K562 (cell line): ENCODE measurements around the gene ZC3H10. TPM values are rescaled to one million over a fixed set of nuclear protein-coding genes. Genes with fewer than 3 reads are reported as not detected.

Experiments
- ATAC-seq: fragments of 200-7000 bp; cut with Tn5 transposase; 3 replicates; pipeline ENCODE4 v1.9.1; 2020; ENCODE audit warnings: moderate library complexity
- BruUV-seq: library from RNA; stranded (reverse); fragments of 400-500 nt; replicated peaks from 2 replicates; lab custom pipeline; 2021; lab: Mats Ljungman, UMichigan
- CTCF ChIA-PET: fragments of 300-600 bp; formaldehyde crosslinking; extraction: SDS; loops from one replicate; lab custom pipeline; 2021; ENCODE audit warnings: low intra/inter-chr PET ratio; lab: Yijun Ruan, JAX
- POLR2A ChIA-PET: fragments of 300-600, 350-650 bp; sonication (Branson Sonifier 250); formaldehyde crosslinking; extraction: SDS; loops from one replicate; lab custom pipeline; 2021; ENCODE audit warnings: antibody characterized with exemption, inconsistent platforms; lab: Yijun Ruan, JAX
- DNase-seq, 4 experiments: peaks; one replicate each; pipeline versions ENCODE4 v3.0.0 to v3.0.0-alpha.2; 2011 to 2018; ENCODE audit warnings: low spot score in 3 of 4, mixed read lengths in 3 of 4; ENCODE audit errors: extremely low read depth in 1 of 4
- FAIRE-seq: peaks from 2 replicates; lab custom pipeline; 2011; peaks lifted over from hg19 to GRCh38; lab: Jason Lieb, UNC
- H2AFZ ChIP-seq: 2 replicates; pipeline ENCODE4 v1.6.0; 2011; ENCODE audit warnings: low read depth, low read length, control low read depth, inconsistent platforms
- H3K27ac ChIP-seq: fragments of 200-600 bp; 3 replicates; pipeline ENCODE4 v1.8.0; 2011; ENCODE audit warnings: low read depth, mild to moderate bottlenecking, control low read depth, inconsistent platforms, low read length, moderate library complexity, mixed read lengths; ENCODE audit errors: extremely low read depth
- H3K27me3 ChIP-seq, 2 experiments: fragments of 300-600 bp in 1 of 2; 2 replicates in 1 of 2; 3 replicates in 1 of 2; pipeline versions ENCODE4 v1.6.0 to v1.8.0; 2011; ENCODE audit warnings: inconsistent platforms in 2 of 2, low read length in 2 of 2, mild to moderate bottlenecking in 1 of 2, mixed read lengths in 1 of 2, moderate library complexity in 1 of 2; ENCODE audit not compliant: control insufficient read depth in 2 of 2, insufficient read depth in 2 of 2
- H3K36me3 ChIP-seq: fragments of 300-600 bp; 3 replicates; pipeline ENCODE4 v1.8.0; 2011; ENCODE audit warnings: mild to moderate bottlenecking, low read length, inconsistent platforms; ENCODE audit not compliant: control insufficient read depth, insufficient read depth
- H3K4me1 ChIP-seq, 2 experiments: fragments of 200-600 bp in 1 of 2; replicated peaks in 1 of 2; 2 replicates in 1 of 2; 3 replicates in 1 of 2; pipeline versions ENCODE4 v1.5.1 to v1.8.0; 2011; ENCODE audit warnings: inconsistent platforms in 2 of 2, low read length in 2 of 2, mild to moderate bottlenecking in 1 of 2, mixed read lengths in 1 of 2, moderate library complexity in 1 of 2; ENCODE audit not compliant: control insufficient read depth in 2 of 2, insufficient read depth in 2 of 2
- H3K4me2 ChIP-seq: 2 replicates; pipeline ENCODE4 v1.6.1; 2011; ENCODE audit warnings: low read length, control low read depth, inconsistent platforms, mixed read lengths; ENCODE audit not compliant: insufficient read depth
- H3K4me3 ChIP-seq: fragments of 200-600 bp; sonication (generic), shearing (Covaris generic); 2 replicates; pipeline ENCODE4 v1.5.1; 2016; ENCODE audit warnings: control low read depth, inconsistent platforms
- H3K79me2 ChIP-seq: fragments of 200-600 bp; 3 replicates; pipeline ENCODE4 v1.8.0; 2011; ENCODE audit warnings: low read length, inconsistent platforms; ENCODE audit not compliant: control insufficient read depth, insufficient read depth
- H3K9ac ChIP-seq, 2 experiments: 2 replicates each; pipeline versions ENCODE4 v1.6.0 to v1.6.1; 2011; ENCODE audit warnings: low read depth in 2 of 2, low read length in 2 of 2, control low read depth in 1 of 2, inconsistent platforms in 1 of 2, mild to moderate bottlenecking in 1 of 2, mixed read lengths in 1 of 2; ENCODE audit not compliant: insufficient read depth in 1 of 2
- H3K9me1 ChIP-seq: one replicate; pipeline ENCODE4 v1.6.0; 2011; ENCODE audit warnings: inconsistent platforms, mild to moderate bottlenecking, low read length, moderate library complexity; ENCODE audit not compliant: control insufficient read depth, insufficient read depth
- H3K9me3 ChIP-seq: replicated peaks from 2 replicates; pipeline ENCODE4 v1.5.1; 2011; ENCODE audit warnings: low read depth, low read length, inconsistent platforms; ENCODE audit not compliant: control insufficient read depth, insufficient read depth
- H4K20me1 ChIP-seq: replicated peaks from 2 replicates; pipeline ENCODE4 v1.6.1; 2011; ENCODE audit warnings: low read length, inconsistent platforms, mixed read lengths; ENCODE audit not compliant: control insufficient read depth, insufficient read depth
- ATF4 ChIP-seq: fragments of 450-650 bp; formaldehyde crosslinking; IDR thresholded peaks from 2 replicates; pipeline ENCODE4 v1.4.0; 2022; ENCODE audit warnings: mild to moderate bottlenecking, moderate library complexity
- HNRNPL ChIP-seq: fragments of 200-400 bp; formaldehyde crosslinking; IDR thresholded peaks from 2 replicates; pipeline ENCODE4 v1.6.1; 2017; ENCODE audit warnings: low read depth, mild to moderate bottlenecking, low read length
- KDM2B ChIP-seq: fragments of 250-450 bp; sonication (Bioruptor Pico); IDR thresholded peaks from 2 replicates; pipeline ENCODE4 v1.8.0; 2021; ENCODE audit warnings: mild to moderate bottlenecking, moderate library complexity
- LARP7 ChIP-seq: fragments of 450-650 bp; IDR thresholded peaks from 2 replicates; pipeline ENCODE4 v1.6.1; 2016
- POLR2G ChIP-seq: fragments of 200-400 bp; formaldehyde crosslinking; IDR thresholded peaks from 2 replicates; pipeline ENCODE4 v1.6.1; 2017; ENCODE audit warnings: low read depth, mild to moderate bottlenecking, antibody characterized with exemption, low read length, moderate library complexity
- ZC3H8 ChIP-seq: fragments of 450-650 bp; IDR thresholded peaks from 2 replicates; pipeline ENCODE4 v1.6.1; 2017
- ZNF24 ChIP-seq: fragments of 450-650 bp; IDR thresholded peaks from 2 replicates; pipeline ENCODE4 v1.6.1; 2016
- ZNF280B ChIP-seq: fragments of 250-450 bp; sonication (Bioruptor Pico); IDR thresholded peaks from 2 replicates; pipeline ENCODE4 v1.5.1; 2021; ENCODE audit warnings: mild to moderate bottlenecking
- ZNF316 ChIP-seq: fragments of 450-650 bp; IDR thresholded peaks from 2 replicates; pipeline ENCODE4 v1.6.1; 2016
- ZNF740 ChIP-seq, 3 experiments: fragments of 200-800 bp in 1 of 3; sonication (Bioruptor generic) in 1 of 3; sonication (generic) in 1 of 3; formaldehyde crosslinking in 1 of 3; IDR thresholded peaks; 2 replicates each; pipeline versions ENCODE4 v1.6.1 to v1.8.0; 2016 to 2022; ENCODE audit warnings: mild to moderate bottlenecking in 2 of 3, missing compliant biosample characterization in 2 of 3, missing genetic modification characterization in 2 of 3, missing genetic modification reagents in 1 of 3
- WGBS: fragments of 100-300 bp; shearing (Covaris generic); methylation state at CpG from one replicate; pipeline ENCODE4 v1.1.6; 2016; ENCODE audit warnings: low coverage, mixed read lengths; ENCODE audit not compliant: insufficient coverage; ENCODE audit errors: missing lambda C conversion rate; 5-methylcytosine and 5-hydroxymethylcytosine counted together
- in situ Hi-C: fragments of 300-500 bp; cut with MboI; formaldehyde crosslinking; loops from 4 replicates; pipeline ENCODE4 v1.15.0; 2018; ENCODE audit warnings: inconsistent platforms, mixed read lengths
- intact Hi-C: fragments of 100-400 bp; cut with micrococcal nuclease; formaldehyde crosslinking; loops from 2 replicates; pipeline ENCODE4 v1.14.2; 2022
- polyA plus RNA-seq, 8 experiments: library from polyadenylated mRNA; depleted of rRNA in 4 of 8; stranded (reverse) in 5 of 8; unstranded in 3 of 8; fragments of >200 nt; fragmentation: Nextera tagmentation in 2 of 8; fragmentation: Illumina TruSeq in 1 of 8; extraction: Ambion mirVana in 2 of 8; extraction: Trizol in 1 of 8; gene quantifications; 2 replicates each; pipeline versions ENCODE4 v1.2.1 to v1.2.3, GENCODE V29; 2011 to 2014; ENCODE audit warnings: inconsistent platforms in 1 of 8, missing spikeins in 1 of 8
- total RNA-seq, 7 experiments: library from RNA; depleted of rRNA in 6 of 7; stranded (reverse); fragments of >200 nt in 6 of 7; fragmentation: Illumina TruSeq in 2 of 7; extraction: Trizol in 2 of 7; gene quantifications; 2 replicates each; pipeline versions ENCODE4 v1.2.1 to v1.2.3, GENCODE V29; 2011 to 2021; ENCODE audit warnings: low replicate concordance in 1 of 7

The ZC3H10 gene
- total and polyA plus RNA-seq, 9 of the 15 experiments (the other 6 are each of a cell fraction or from before 2014, with no cell fraction given) = 0.31 to 4.1 (median 1.6) TPM

GRCh38 chr12:56134897-56135296 is 16.8 kb downstream of the ZC3H10 start:
- Histone ChIP-seq H3K9me3 (no peaks in the 10 kb centered on the region), H3K4me2 (no peak overlapping the region), H3K9ac (no peak overlapping the region), H2AFZ (no peak overlapping the region), H3K27me3 (no peaks in the 10 kb centered on the region), H3K36me3 (peaks cover 96% of the 10 kb centered on the region), H3K27ac (no peak overlapping the region), H4K20me1 (no peaks in the 10 kb centered on the region; the same call in none of the 2 replicates), H3K9me1 (peaks cover 6% of the 10 kb centered on the region), H3K79me2 (peaks cover 34% of the 10 kb centered on the region), H3K4me1 (peaks cover 6 to 8% of the 10 kb centered on the region in 2 experiments; a peak in 3 of 5 replicates), H3K4me3 (no peak overlapping the region)
- DNase-seq (no peak), FAIRE-seq (no peak), ATAC-seq (no peak)
- ChIA-PET CTCF (no interaction called here), POLR2A (interaction anchor here (0.9 to 1.6 kb wide), 2 partner anchors 9 to 14 kb away, joined by 3 to 6 read pairs; no protein-coding TSS in a partner anchor)
- intact Hi-C loops (no loop called here), in situ Hi-C loops (no loop called here)
- no TSS peak for BruUV-seq
- WGBS = 95% methylated on average over 6 of the region's 6 CpGs
- TF ChIP-seq ZNF316 (peak; percentile 12; the same call in 1 of the 2 replicates), ZNF24 (no peak)

GRCh38 chr12:56137853-56138571 is 19.9 kb downstream of the ZC3H10 start:
- peaks cover 92% of the 10 kb centered on the region for H3K36me3 ChIP-seq
- ChIA-PET CTCF (no interaction called here), POLR2A (interaction anchor here (0.8 to 1.5 kb wide), 5 partner anchors 9 to 133 kb away, joined by 3 to 7 read pairs (median 3); partner anchors contain the start of gene ZC3H10)
- intact Hi-C loops = no loop called here
- H4K20me1 ChIP-seq = no peaks in the 10 kb centered on the region; the same call in 1 of the 2 replicates
- BruUV-seq = no TSS peak
- DNase-seq = no peak
- no peak; the same call in 2 of the 3 replicates for ATAC-seq
- peaks cover 8% of the 10 kb centered on the region; the same call in 1 of the 3 replicates for H3K79me2 ChIP-seq
- H3K27ac ChIP-seq = no peak overlapping the region
- H3K9me1 ChIP-seq = no peaks in the 10 kb centered on the region
- H3K4me2 ChIP-seq = no peak overlapping the region
- H3K9me3 ChIP-seq = no peaks in the 10 kb centered on the region
- no peak for FAIRE-seq
- no peaks in the 10 kb centered on the region; a peak in 1 of 5 replicates for H3K4me1 ChIP-seq
- in situ Hi-C loops = no loop called here
- no peak overlapping the region for H3K4me3 ChIP-seq
- no peaks in the 10 kb centered on the region for H3K27me3 ChIP-seq
- no peak overlapping the region for H2AFZ ChIP-seq
- no peak overlapping the region; a peak in 1 of 4 replicates for H3K9ac ChIP-seq
- WGBS = 96% methylated on average over 14 of the region's 14 CpGs
- TF ChIP-seq POLR2G (peak; percentile 56; the same call in 1 of the 2 replicates), ZC3H8 (no peak), ZNF740 (CRISPR knock-in tag; IDR thresholded peaks at IDR 0.05) (0 out of 2 replicates have a peak, but pooled peaks have one; percentile 23), ZNF740 (tag; IDR thresholded peaks at IDR 0.05) (no peak), LARP7 (no peak), HNRNPL (no peak), ZNF316 (no peak), ATF4 (no peak), ZNF280B (no peak), KDM2B (CRISPR knock-in tag) (no peak)
